GM21390 (cell line): ENCODE results near the gene GADL1.

Experiments
- ATAC-seq: cut with Tn5 transposase; IDR thresholded peaks from one replicate; pipeline ENCODE4 v1.9.1; 2021; ENCODE audit not compliant: unreplicated experiment

Gene GADL1

GRCh38 chr3:30878862-30879261 lies 15.6 kb downstream of the GADL1 start:
- ATAC-seq: no peak

GRCh38 chr3:30875505-30875904 lies 19.0 kb downstream of the GADL1 start:
- ATAC-seq: no peak

DNA sequence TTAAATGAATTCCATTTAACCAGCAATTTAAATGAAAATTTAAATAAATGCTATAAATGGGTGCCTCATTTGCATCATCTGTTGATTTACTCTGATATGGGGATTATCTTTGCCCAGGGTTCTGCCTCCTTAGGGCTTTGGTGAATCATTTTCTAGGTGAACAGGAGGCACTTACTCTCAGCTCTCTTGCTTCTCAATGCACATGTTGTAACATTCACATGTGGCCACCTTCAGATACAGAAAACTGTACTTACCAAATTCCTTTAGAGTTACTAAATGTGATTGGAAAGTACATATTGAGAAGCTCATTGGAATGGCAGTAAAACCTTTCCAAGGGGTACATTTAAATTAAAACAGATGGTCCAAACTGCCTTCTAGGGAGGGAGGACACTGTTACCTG lies 20.8 kb downstream of the GADL1 start:
- no peak for ATAC-seq

DNA sequence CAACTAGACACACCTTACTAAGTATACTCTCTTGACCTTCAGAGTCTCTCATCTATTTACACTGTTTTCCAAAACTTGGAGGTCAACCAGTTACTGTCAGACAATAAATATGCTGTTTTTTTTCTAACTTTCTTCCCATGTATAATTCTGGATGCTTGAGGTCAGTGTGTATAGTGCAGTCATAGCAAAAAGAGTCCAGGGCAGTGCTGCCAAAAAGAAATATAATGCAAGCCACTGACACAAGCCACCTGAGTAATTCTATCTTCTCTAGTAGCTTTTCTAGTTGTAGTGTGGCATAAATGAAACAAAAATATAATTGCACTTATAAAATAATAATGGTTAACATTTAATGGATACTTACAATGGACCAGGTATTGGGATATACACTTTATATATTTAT lies 21.6 kb downstream of the GADL1 start:
- ATAC-seq: no peak

GRCh38 chr3:30871720-30872119 lies 22.7 kb downstream of the GADL1 start:
- no peak for ATAC-seq

GRCh38 chr3:30864836-30865235 lies 29.6 kb downstream of the GADL1 start:
- no peak for ATAC-seq

DNA sequence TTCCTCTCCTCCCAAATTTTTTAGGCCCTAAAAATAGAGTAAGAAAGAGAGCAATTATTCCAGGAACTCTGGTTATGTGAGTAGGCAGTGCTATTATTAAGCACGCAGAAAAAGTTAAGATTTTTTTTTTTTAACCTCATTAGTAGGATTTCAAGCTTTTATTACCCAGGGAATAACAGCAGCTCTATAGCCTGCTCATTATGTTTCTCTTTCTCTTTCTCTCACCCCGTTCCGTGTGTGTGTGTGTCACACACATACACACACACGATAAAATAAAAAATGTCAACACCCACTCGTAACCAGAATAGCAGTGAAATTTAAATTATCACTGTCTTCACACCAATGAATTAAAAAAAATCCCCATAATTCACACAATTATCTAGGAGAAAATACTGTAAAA lies 30.3 kb downstream of the GADL1 start:
- no peak for ATAC-seq

DNA sequence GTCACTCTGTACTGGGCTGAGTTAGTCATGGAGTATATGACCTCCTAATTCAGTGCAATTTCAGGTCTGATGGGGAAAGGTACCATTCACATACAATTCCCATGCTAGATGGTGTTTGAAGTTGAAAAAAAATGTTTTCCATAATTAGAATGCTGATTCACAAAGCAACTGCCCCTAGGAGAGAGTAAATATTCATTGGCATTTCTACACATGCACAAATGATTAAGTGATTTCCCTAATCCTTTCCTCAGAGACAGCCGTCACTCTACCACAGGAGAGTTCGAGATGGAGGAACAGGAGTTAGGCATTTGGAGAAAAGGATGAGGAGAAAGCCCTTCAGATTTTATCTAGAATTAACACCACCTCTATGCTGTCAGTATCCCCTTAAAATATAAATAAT lies 32.5 kb downstream of the GADL1 start:
- ATAC-seq: no peak

GRCh38 chr3:30858894-30859389 lies 35.5 kb downstream of the GADL1 start:
- no peak for ATAC-seq

GRCh38 chr3:30855400-30856292 lies 38.8 kb downstream of the GADL1 start:
- no peak for ATAC-seq

DNA sequence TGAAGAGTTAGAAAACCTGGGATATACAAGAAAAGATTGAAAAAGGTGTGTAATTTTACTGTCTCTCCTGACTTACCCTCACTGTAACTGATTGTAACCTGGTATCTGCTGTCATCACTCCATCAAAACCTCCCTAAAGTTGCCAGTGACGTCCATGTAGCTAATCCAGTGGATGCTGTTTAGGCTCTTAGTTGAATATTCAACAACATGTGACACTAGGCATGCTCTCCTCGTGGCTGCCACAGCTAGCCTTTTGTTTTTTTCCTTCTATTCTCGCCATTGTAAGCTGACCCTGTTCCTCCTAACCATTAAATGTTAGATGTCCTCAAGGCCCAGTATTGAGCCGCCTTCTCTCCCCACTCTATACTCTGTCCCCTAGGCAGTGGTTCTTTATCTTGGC lies 41.6 kb downstream of the GADL1 start:
- no peak for ATAC-seq

DNA sequence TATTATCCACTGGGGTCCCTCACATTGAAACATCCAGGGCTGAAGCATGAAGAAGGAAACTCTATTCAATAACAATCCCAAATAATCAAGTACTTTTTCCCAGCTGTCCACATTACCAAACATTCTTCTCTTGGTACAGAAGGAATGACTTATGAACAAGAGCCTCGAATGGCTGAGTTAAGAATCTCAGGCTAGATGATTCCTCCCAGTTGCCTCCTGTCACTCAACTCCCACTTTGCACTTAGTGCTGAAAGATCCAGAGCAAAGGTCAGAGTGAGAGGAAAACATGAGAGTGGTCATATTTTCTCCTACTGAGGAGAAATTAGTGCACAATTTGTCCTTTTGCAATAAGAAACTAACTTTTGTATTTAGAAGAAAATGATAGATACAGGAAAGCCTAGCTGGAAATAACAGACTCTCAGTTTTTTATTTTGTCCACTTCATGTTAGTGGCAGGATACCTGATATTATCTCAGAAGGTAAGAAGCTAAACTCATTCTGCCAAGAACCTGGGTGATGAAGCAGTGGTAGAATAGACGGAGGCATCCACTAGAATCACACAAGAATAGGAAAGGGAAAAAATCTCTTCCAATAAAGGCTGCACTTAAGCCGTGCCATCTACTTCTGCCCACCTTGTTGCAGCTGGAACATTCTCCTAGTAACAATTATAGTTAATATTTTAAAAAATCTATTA lies 46.2 kb downstream of the GADL1 start:
- no peak for ATAC-seq

DNA sequence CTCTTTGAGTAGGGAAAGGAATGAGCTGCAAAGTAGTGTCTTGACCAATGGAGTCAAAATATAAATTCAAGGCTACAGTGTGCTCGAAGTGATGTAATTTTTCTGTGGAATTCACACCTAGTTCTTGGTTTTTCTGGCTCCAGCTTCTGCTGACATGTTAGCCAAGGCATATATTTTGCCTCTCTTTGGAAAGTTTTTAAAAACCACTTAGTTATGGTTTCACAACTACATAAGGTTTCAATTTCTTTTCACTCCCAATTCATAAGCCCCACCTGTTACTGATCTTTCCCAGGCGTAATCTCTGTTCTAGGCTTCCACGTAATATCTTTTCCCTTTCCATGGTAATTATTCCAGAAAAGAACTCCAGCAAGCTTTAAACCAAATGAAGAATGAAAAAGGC lies 46.9 kb downstream of the GADL1 start:
- no peak for ATAC-seq

- no peak for ATAC-seq
Observed at GRCh38 chr3:30845606-30846005, 48.9 kb downstream of the GADL1 start.

- ATAC-seq: no peak
Observed at GRCh38 chr3:30843877-30844276, 50.6 kb downstream of the GADL1 start.

DNA sequence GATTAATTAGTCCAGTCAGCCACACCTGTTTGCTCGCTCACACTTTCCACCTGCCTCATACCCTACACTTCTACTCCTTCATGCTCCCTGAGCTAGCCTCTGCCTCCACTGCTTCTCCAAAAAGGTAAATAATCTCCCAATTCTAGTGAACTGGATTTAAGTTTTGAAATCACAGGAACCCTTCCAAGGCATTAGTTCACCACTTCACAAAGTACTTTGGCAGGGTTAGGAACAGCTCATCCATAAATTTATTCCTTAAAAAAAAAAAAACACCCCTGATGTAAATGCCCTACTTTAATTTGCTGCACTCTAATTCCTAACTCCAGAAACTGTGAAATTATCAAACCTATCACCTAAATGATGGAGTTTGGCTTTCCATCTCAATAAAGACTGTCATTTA lies 58.3 kb downstream of the GADL1 start:
- ATAC-seq: no peak

DNA sequence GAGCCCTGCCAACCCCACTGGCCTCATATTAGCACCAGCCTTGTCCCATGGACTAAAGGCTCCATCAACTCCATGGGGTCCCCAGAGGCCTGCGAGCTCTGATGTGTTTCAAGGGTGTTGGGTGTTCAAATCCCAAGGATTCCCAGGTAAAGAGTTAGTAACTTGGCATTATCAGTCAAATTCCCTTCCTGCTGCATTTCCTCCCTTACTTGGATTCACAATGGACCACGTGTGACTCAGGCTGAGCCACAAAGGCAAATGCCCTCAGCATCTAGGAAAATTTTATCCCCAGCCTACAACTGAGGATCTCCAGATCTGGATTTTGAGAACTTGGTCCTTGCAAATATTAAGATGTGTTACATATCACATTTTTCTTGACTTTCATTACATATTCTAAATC lies 58.8 kb downstream of the GADL1 start:
- no peak for ATAC-seq

- ATAC-seq: no peak
Observed at GRCh38 chr3:30832961-30833575, 61.4 kb downstream of the GADL1 start.

DNA sequence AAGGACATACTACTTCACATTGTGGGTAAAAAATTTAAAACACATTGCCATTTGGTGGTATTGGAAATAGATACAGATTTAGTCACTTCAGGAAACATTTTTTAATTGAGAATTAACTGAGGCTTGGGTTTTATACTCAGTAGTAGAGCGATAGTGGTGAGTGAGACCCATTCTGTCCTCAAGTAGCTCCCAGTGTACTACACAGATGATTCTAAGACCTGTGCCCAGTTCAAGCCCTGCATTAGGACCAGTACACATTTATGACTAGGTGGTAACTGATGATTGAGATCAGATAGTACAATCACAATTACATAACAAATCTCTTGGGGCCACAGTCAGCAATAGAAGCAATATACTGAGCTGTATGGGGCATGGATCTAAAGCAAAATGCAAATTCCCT lies 67.4 kb downstream of the GADL1 start:
- ATAC-seq: no peak

DNA sequence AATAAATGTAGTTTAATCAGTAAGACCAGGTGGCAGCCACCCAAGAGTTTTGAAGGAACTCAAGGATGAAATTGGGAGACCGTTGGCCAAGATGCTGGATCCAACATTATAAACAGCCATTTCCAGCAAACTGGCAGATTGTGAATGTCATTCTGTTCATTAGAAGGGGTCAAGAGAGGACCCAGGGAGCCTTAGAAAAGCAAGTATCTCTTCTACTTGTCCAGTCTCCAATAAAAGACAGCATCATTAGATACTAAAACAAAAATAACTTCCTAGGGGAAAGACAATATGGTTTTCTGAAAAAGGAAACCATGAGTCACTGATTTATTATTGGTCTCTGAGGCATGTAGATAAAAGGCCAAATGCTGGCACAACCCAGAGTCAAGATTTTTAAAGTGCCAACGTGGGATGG lies 67.9 kb downstream of the GADL1 start:
- no peak for ATAC-seq

DNA sequence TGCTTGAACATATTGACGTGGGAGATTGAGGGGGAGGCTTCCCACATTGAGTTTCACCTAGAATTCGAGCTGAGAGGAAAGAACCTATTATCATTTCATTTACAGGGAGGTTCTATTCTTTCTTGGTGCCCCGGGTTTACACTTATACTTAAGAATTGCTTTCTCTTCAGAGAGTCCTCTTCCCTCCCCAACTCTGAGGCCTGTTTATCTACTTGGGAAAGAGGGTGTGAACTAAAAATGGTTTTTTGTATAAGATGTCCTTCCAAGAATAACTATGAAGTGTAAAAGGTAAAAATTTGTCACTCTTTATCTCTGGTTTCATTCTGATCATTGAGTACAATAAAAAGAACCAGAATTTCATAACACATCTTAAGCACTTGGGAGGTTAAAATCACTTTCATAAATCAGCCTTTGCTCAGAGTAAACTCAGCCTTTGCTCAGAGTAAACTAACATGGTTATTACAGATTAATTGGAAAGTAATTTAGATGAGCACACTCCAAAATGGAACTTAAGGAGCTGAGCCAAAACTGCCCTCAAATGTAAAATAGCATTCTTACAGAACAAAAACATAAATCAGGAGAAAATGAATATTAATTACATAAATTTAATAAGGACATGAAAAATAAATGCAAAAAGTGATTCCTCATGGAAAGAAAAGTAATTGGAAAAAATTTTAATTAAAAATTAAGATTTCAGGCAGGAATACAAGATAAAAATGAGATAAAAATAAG lies 75.2 kb downstream of the GADL1 start:
- ATAC-seq: no peak
